B cell (primary cell): ENCODE results near the gene CAND2. TPM values are rescaled to one million over a fixed set of nuclear protein-coding genes. Genes with fewer than 3 reads are reported as not detected.

Experiments used
- ATAC-seq: fragments of 200-7000 bp; cut with Tn5 transposase; one replicate; pipeline ENCODE4 v1.10.0; 2021; ENCODE audit warnings: low read depth, mild to moderate bottlenecking, moderate number of reproducible peaks, moderate library complexity
- CTCF ChIA-PET: fragments of 350-600 bp; sonication (Branson Sonifier 250); formaldehyde crosslinking; loops from one replicate; lab custom pipeline; 2021; ENCODE audit warnings: antibody characterized with exemption, inconsistent platforms; lab: Charles Lee
- POLR2A ChIA-PET: fragments of 350-600 bp; sonication (Branson Sonifier 250); formaldehyde crosslinking; loops from one replicate; lab custom pipeline; 2021; ENCODE audit warnings: antibody characterized with exemption; lab: Charles Lee
- DNase-seq: peaks from one replicate; pipeline ENCODE4 v3.0.0; 2013
- H2AFZ ChIP-seq: 2 replicates; pipeline ENCODE4 v1.6.1; 2012; ENCODE audit warnings: mild to moderate bottlenecking, low read depth, low read length; ENCODE audit not compliant: insufficient read depth, poor library complexity, severe bottlenecking
- H3K27ac ChIP-seq, 2 donors: 1 replicate in 1 of 2; 2 replicates in 1 of 2; pipeline ENCODE4 v1.5.1; 2012 to 2013; ENCODE audit warnings: low read length in 2 of 2, mild to moderate bottlenecking in 2 of 2, moderate library complexity in 1 of 2
- H3K27me3 ChIP-seq, 4 experiments: fragments of 200-600 bp in 1 of 4; sonication (generic) in 1 of 4; replicated peaks in 1 of 4; 1 replicate in 2 of 4; 2 replicates in 2 of 4; pipeline versions ENCODE4 v1.6.1 to v1.7.0; 2013 to 2016; ENCODE audit warnings: low read length in 3 of 4, mild to moderate bottlenecking in 2 of 4, mixed read lengths in 1 of 4, moderate library complexity in 1 of 4; ENCODE audit not compliant: insufficient read depth in 4 of 4, control insufficient read depth in 3 of 4; ENCODE audit errors: control extremely low read depth in 1 of 4
- H3K36me3 ChIP-seq, 2 experiments: replicated peaks in 1 of 2; 1 replicate in 1 of 2; 2 replicates in 1 of 2; pipeline versions ENCODE4 v1.6.1 to v1.7.1; 2013; ENCODE audit warnings: low read length in 1 of 2; ENCODE audit not compliant: insufficient read depth in 2 of 2, control insufficient read depth in 1 of 2; ENCODE audit errors: control extremely low read depth in 1 of 2, extremely low read depth in 1 of 2
- H3K4me1 ChIP-seq, 2 donors: fragments of 200-600 bp in 1 of 2; sonication (generic) in 1 of 2; 1 replicate in 1 of 2; 2 replicates in 1 of 2; pipeline versions ENCODE4 v1.5.1 to v1.6.1; 2013 to 2017; ENCODE audit warnings: low read length in 2 of 2; ENCODE audit not compliant: control insufficient read depth in 2 of 2, insufficient read depth in 2 of 2
- H3K4me2 ChIP-seq: replicated peaks from 2 replicates; pipeline ENCODE3; 2012; ENCODE audit warnings: mild to moderate bottlenecking, low read depth, low read length; ENCODE audit not compliant: poor library complexity, severe bottlenecking
- H3K4me3 ChIP-seq, 5 experiments: fragments of 200-600 bp in 1 of 5; sonication (generic) in 1 of 5; 1 replicate in 3 of 5; 2 replicates in 2 of 5; pipeline versions ENCODE4 v1.5.1 to v1.7.0; 2011 to 2016; ENCODE audit warnings: low read length in 4 of 5, mild to moderate bottlenecking in 4 of 5, low read depth in 2 of 5, control low read depth in 1 of 5, moderate library complexity in 1 of 5; ENCODE audit not compliant: insufficient read depth in 1 of 5; ENCODE audit errors: control extremely low read depth in 1 of 5, extremely low read depth in 1 of 5
- H3K79me2 ChIP-seq: fragments of 200-600 bp; sonication (generic); one replicate; pipeline ENCODE4 v1.6.0; 2016; ENCODE audit warnings: low read length; ENCODE audit not compliant: control insufficient read depth, insufficient read depth
- H3K9ac ChIP-seq: fragments of 200-600 bp; sonication (generic); 2 replicates; pipeline ENCODE4 v1.6.1; 2017; ENCODE audit warnings: mild to moderate bottlenecking, low read length, moderate library complexity
- H3K9me3 ChIP-seq, 3 donors: one replicate each; pipeline versions ENCODE4 v1.6.1 to v1.7.1; 2013; ENCODE audit warnings: low read length in 2 of 3; ENCODE audit not compliant: control insufficient read depth in 2 of 3, insufficient read depth in 1 of 3; ENCODE audit errors: control extremely low read depth in 1 of 3
- H4K20me1 ChIP-seq: 2 replicates; pipeline ENCODE4 v1.6.0; 2012; ENCODE audit warnings: mild to moderate bottlenecking, low read length; ENCODE audit not compliant: insufficient read depth, control insufficient read depth, poor library complexity, severe bottlenecking
- H3K27ac Mint-ChIP-seq: one replicate; pipeline ENCODE4 v1.8.0; 2021; ENCODE audit warnings: mixed read lengths
- H3K27me3 Mint-ChIP-seq: one replicate; pipeline ENCODE4 v1.8.0; 2021; ENCODE audit warnings: mixed read lengths
- H3K4me1 Mint-ChIP-seq: one replicate; pipeline ENCODE4 v1.8.0; 2021; ENCODE audit warnings: mixed read lengths
- H3K4me3 Mint-ChIP-seq: one replicate; pipeline ENCODE4 v1.8.0; 2021; ENCODE audit warnings: mixed read lengths
- H3K9me3 Mint-ChIP-seq: one replicate; pipeline ENCODE4 v1.8.0; 2022; ENCODE audit warnings: mixed read lengths; ENCODE audit not compliant: insufficient read depth
- CTCF ChIP-seq: fragments of 200-600 bp; IDR thresholded peaks from one replicate; pipeline ENCODE4 v1.8.0; 2022; ENCODE audit warnings: antibody characterized with exemption, mild to moderate bottlenecking
- EZH2 ChIP-seq: IDR thresholded peaks from 2 replicates; pipeline ENCODE4 v1.6.1; 2012; ENCODE audit warnings: borderline replicate concordance, low read depth, mild to moderate bottlenecking, moderate library complexity, low read length; ENCODE audit not compliant: insufficient read depth, poor library complexity, severe bottlenecking
- WGBS: methylation state at CpG from one replicate; pipeline ENCODE4 v1.1.5; 2013; ENCODE audit warnings: missing lambda C conversion rate; ENCODE audit not compliant: insufficient coverage; 5-methylcytosine and 5-hydroxymethylcytosine counted together
- intact Hi-C: fragments of 100-400 bp; cut with micrococcal nuclease; formaldehyde crosslinking; loops from one replicate; pipeline ENCODE4 v1.10.0; 2022
- polyA plus RNA-seq: library from polyadenylated mRNA; depleted of rRNA; stranded (reverse); fragments of >200 nt; gene quantifications from 2 replicates; pipeline ENCODE4 v1.2.3, GENCODE V29; 2012
- total RNA-seq, 2 donors: library from RNA; stranded (reverse); fragments of 120-200 nt in 1 of 2; gene quantifications; 1 replicate in 1 of 2; 2 replicates in 1 of 2; pipeline versions ENCODE4 v1.2.3 to v1.2.4, GENCODE V29; 2013 to 2022

The CAND2 gene
- total and polyA plus RNA-seq, 2 donors (not counting 1 experiment from before 2014, with no cell fraction given), result 0.34 to 1.9 TPM

GRCh38 chr3:12807066-12807465, 10.6 kb downstream of the CAND2 start:
- H3K36me3 ChIP-seq, result no peaks in the 10 kb centered on the region
- peaks cover 3% of the 10 kb centered on the region for H3K27me3 Mint-ChIP-seq
- no peaks in the 10 kb centered on the region for H3K79me2 ChIP-seq
- H3K9me3 ChIP-seq, result no peaks in the 10 kb centered on the region
- H3K4me1 Mint-ChIP-seq, result peaks cover 8% of the 10 kb centered on the region
- no peak overlapping the region for H3K4me3 Mint-ChIP-seq
- no peak overlapping the region for H3K27ac Mint-ChIP-seq
- H3K4me1 ChIP-seq, result peaks cover 7 to 14% of the 10 kb centered on the region in 2 donors
- ATAC-seq, result no peak
- no peak for DNase-seq
- ChIA-PET CTCF (interaction anchor here (1.1 kb wide), 1 partner anchor 85 kb away, joined by 3 read pairs; no protein-coding TSS in a partner anchor), POLR2A (interaction anchor here (0.6 kb wide), 1 partner anchor 342 kb away, joined by 3 read pairs; no protein-coding TSS in a partner anchor)
- H3K4me3 ChIP-seq, result no peak overlapping the region
- WGBS, result 91% methylated on average over 5 of the region's 9 CpGs
- no peak overlapping the region for H3K4me2 ChIP-seq
- TF ChIP-seq CTCF (no peak), EZH2 (no peak)
- intact Hi-C loops, result no loop called here
- no peak overlapping the region for H3K9ac ChIP-seq
- no peaks in the 10 kb centered on the region for H4K20me1 ChIP-seq
- no peak overlapping the region for H3K27ac ChIP-seq
- H2AFZ ChIP-seq, result no peak overlapping the region
- no peaks in the 10 kb centered on the region for H3K9me3 Mint-ChIP-seq
- H3K27me3 ChIP-seq, result no peaks in the 10 kb centered on the region

GRCh38 chr3:12807601-12808359, 11.3 kb downstream of the CAND2 start:
- H3K27me3 ChIP-seq, result no peaks in the 10 kb centered on the region
- CTCF ChIA-PET, result interaction anchor here (1.1 kb wide), 1 partner anchor 84 kb away, joined by 3 read pairs; no protein-coding TSS in a partner anchor
- peaks cover 7 to 14% of the 10 kb centered on the region in 2 donors for H3K4me1 ChIP-seq
- H3K79me2 ChIP-seq, result no peaks in the 10 kb centered on the region
- POLR2A ChIA-PET, result interaction anchor here (0.6 kb wide), 1 partner anchor 341 kb away, joined by 3 read pairs; no protein-coding TSS in a partner anchor
- no peak overlapping the region for H3K27ac ChIP-seq
- no peaks in the 10 kb centered on the region for H3K36me3 ChIP-seq
- 96% methylated on average over 6 of the region's 7 CpGs for WGBS
- intact Hi-C loops, result no loop called here
- no peak overlapping the region for H3K4me3 Mint-ChIP-seq
- DNase-seq, result no peak
- H4K20me1 ChIP-seq, result no peaks in the 10 kb centered on the region
- no peak overlapping the region for H2AFZ ChIP-seq
- peaks cover 3% of the 10 kb centered on the region for H3K27me3 Mint-ChIP-seq
- H3K9me3 ChIP-seq, result no peaks in the 10 kb centered on the region
- H3K9me3 Mint-ChIP-seq, result no peaks in the 10 kb centered on the region
- no peak for ATAC-seq
- H3K4me1 Mint-ChIP-seq, result peaks cover 8% of the 10 kb centered on the region
- no peak overlapping the region for H3K9ac ChIP-seq
- no peak for TF ChIP-seq CTCF
- no peak overlapping the region for H3K27ac Mint-ChIP-seq
- H3K4me2 ChIP-seq, result no peak overlapping the region
- no peak overlapping the region for H3K4me3 ChIP-seq
